Measurements from ENCODE around the gene FAM83C. TPM values are rescaled to one million over a fixed set of nuclear protein-coding genes. Genes with fewer than 3 reads are reported as not detected.

The FAM83C gene
- total RNA-seq, 1 experiment from 2014 or later, result not detected

- no peak overlapping the region for H3K27ac ChIP-seq (ENCODE audit: low read depth, low read length, poor library complexity, severe bottlenecking)
- H3K4me1 ChIP-seq (ENCODE audit: insufficient read depth, low read length, poor library complexity, severe bottlenecking), result no peaks in the 10 kb centered on the region
- BruUV-seq (replicated peaks), result no TSS peak
- no peak for TF ChIP-seq EZH2 (IDR thresholded peaks at IDR 0.05; ENCODE audit: borderline replicate concordance, low read depth, low read length, poor library complexity, severe bottlenecking)
- TF ChIP-seq, protein P1, sequence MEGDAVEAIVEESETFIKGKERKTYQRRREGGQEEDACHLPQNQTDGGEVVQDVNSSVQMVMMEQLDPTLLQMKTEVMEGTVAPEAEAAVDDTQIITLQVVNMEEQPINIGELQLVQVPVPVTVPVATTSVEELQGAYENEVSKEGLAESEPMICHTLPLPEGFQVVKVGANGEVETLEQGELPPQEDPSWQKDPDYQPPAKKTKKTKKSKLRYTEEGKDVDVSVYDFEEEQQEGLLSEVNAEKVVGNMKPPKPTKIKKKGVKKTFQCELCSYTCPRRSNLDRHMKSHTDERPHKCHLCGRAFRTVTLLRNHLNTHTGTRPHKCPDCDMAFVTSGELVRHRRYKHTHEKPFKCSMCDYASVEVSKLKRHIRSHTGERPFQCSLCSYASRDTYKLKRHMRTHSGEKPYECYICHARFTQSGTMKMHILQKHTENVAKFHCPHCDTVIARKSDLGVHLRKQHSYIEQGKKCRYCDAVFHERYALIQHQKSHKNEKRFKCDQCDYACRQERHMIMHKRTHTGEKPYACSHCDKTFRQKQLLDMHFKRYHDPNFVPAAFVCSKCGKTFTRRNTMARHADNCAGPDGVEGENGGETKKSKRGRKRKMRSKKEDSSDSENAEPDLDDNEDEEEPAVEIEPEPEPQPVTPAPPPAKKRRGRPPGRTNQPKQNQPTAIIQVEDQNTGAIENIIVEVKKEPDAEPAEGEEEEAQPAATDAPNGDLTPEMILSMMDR (conservative IDR thresholded peaks at IDR 0.05; ENCODE audit: low read depth, low read length), result no peak
- no peak for DNase-seq (ENCODE audit: low spot score)
- ChIA-PET POLR2A (ENCODE audit: low non-redundant PET) (no interaction called here), CTCF (no interaction called here)
- intact Hi-C loops (cut with micrococcal nuclease; ENCODE audit: unreplicated experiment), result no loop called here
- H3K27me3 ChIP-seq (replicated peaks; ENCODE audit: insufficient read depth, low read depth, low read length, poor library complexity), result peaks cover 12% of the 10 kb centered on the region
- no peak overlapping the region for H3K4me3 ChIP-seq (ENCODE audit: low read depth, low read length, poor library complexity, severe bottlenecking)
- H3K36me3 ChIP-seq (ENCODE audit: insufficient read depth, low read length, poor library complexity, severe bottlenecking), result no peaks in the 10 kb centered on the region
- no peaks in the 10 kb centered on the region for H3K9me3 ChIP-seq (ENCODE audit: low read depth, low read length, poor library complexity, severe bottlenecking)
These were observed 56.3 kb downstream of the FAM83C start for GRCh38 chr20:35235881-35236280.

Other genes with a start within 250 kb of the FAM83C start
- gene TRPC4AP, start 199.6 kb downstream of the FAM83C start, total RNA-seq (2021), result 34.6 and 39.5 TPM in 2 replicates
- 13.6 and 16.1 TPM in 2 replicates for gene EDEM2, start 145.1 kb downstream of the FAM83C start, total RNA-seq (2021)
- 0.58 and 2.1 TPM in 2 replicates for gene PROCR, start 120.4 kb downstream of the FAM83C start, total RNA-seq (2021)
- gene MMP24, start 65.7 kb downstream of the FAM83C start, total RNA-seq (2021), result 0.11 and 0.20 TPM in 2 replicates
- 26.2 and 34.0 TPM in 2 replicates for gene MMP24OS, start 14.3 kb downstream of the FAM83C start, total RNA-seq (2021)
- 172 and 180 TPM in 2 replicates for gene EIF6, start 7.7 kb downstream of the FAM83C start, total RNA-seq (2021)
- 64.6 and 71.1 TPM in 2 replicates for gene UQCC1, start 119.5 kb upstream of the FAM83C start, total RNA-seq (2021)
- gene GDF5, start 145.8 kb upstream of the FAM83C start, total RNA-seq (2021), result not detected in 2 replicates
- 56.6 and 59.0 TPM in 2 replicates for gene CEP250, start 163.2 kb upstream of the FAM83C start, total RNA-seq (2021)
- not detected in 2 replicates for gene C20orf173, start 237.2 kb upstream of the FAM83C start, total RNA-seq (2021)
- 256 and 258 TPM in 2 replicates for gene ERGIC3, start 249.7 kb upstream of the FAM83C start, total RNA-seq (2021)

Data from A673 (cell line).